Measurements from ENCODE around the gene KCTD6. TPM values are rescaled to one million over a fixed set of nuclear protein-coding genes. Genes with fewer than 3 reads are reported as not detected.
A peak's percentile ranks its signal among the peaks of the same experiment; 100 is the strongest.

Gene KCTD6
- total RNA-seq, 4 donors from 2014 or later: 8.0 to 19.2 (median 12.7) TPM

- Histone ChIP-seq H3K27ac (no peak overlapping the region), H3K27me3 (no peaks in the 10 kb centered on the region), H3K36me3 (peaks cover 4% of the 10 kb centered on the region), H3K9me3 (no peaks in the 10 kb centered on the region), H3K4me3 (no peak overlapping the region), H3K4me1 (peaks cover 32% of the 10 kb centered on the region)
- TF ChIP-seq POLR2A (IDR thresholded peaks at IDR 0.05): no peak
- TF ChIP-seq CTCF (IDR thresholded peaks at IDR 0.05): no peak
- no peak for DNase-seq (ENCODE audit: low spot score in 2 of 2)
- WGBS: 78% methylated on average over 2 of the region's 2 CpGs
Measured at GRCh38 chr3:58531956-58532355, 40.1 kb downstream of the KCTD6 start.

- peak in 1 of 2 donors; percentile 75 for DNase-seq (ENCODE audit: low spot score in 2 of 2)
- H3K4me3 ChIP-seq: no peak overlapping the region
- H3K36me3 ChIP-seq: peaks cover 4% of the 10 kb centered on the region
- no peak overlapping the region for H3K27ac ChIP-seq
- TF ChIP-seq CTCF (IDR thresholded peaks at IDR 0.05): peak; percentile 80 to 81
- TF ChIP-seq POLR2A (IDR thresholded peaks at IDR 0.05): no peak
- TF ChIP-seq POLR2AphosphoS5 (IDR thresholded peaks at IDR 0.05): no peak
- H3K9me3 ChIP-seq: no peaks in the 10 kb centered on the region
- H3K4me1 ChIP-seq: peaks cover 41% of the 10 kb centered on the region
- no peaks in the 10 kb centered on the region for H3K27me3 ChIP-seq
- 17% methylated on average over 11 of the region's 11 CpGs for WGBS
Measured at GRCh38 chr3:58532794-58533220, 40.9 kb downstream of the KCTD6 start.

- 97% methylated on average over 9 of the region's 9 CpGs for WGBS
- no peaks in the 10 kb centered on the region for H3K27me3 ChIP-seq
Measured at GRCh38 chr3:58534592-58535494, 42.9 kb downstream of the KCTD6 start.

GRCh38 chr3:58535531-58536500 lies 43.9 kb downstream of the KCTD6 start:
- DNase-seq (ENCODE audit: low spot score in 2 of 2): no peak
- peak overlapping the region; percentile 37 for H3K4me3 ChIP-seq
- WGBS: 30% methylated on average over 2 of the region's 2 CpGs

More at GRCh38 chr3:58534592-58535494, 42.9 kb downstream of the KCTD6 start:
- peaks cover 36% of the 10 kb centered on the region for H3K4me1 ChIP-seq
- H3K36me3 ChIP-seq: peaks cover 4% of the 10 kb centered on the region
- no peak for TF ChIP-seq POLR2A (IDR thresholded peaks at IDR 0.05)
- H3K4me3 ChIP-seq: no peak overlapping the region
- no peak overlapping the region for H3K27ac ChIP-seq
- no peaks in the 10 kb centered on the region for H3K9me3 ChIP-seq
- DNase-seq (ENCODE audit: low spot score in 2 of 2): no peak

More at GRCh38 chr3:58535531-58536500, 43.9 kb downstream of the KCTD6 start:
- H3K36me3 ChIP-seq: peaks cover 4% of the 10 kb centered on the region
- TF ChIP-seq CTCF (IDR thresholded peaks at IDR 0.05) (no peak), POLR2A (IDR thresholded peaks at IDR 0.05) (no peak), EP300 (IDR thresholded peaks at IDR 0.05) (no peak), POLR2AphosphoS5 (IDR thresholded peaks at IDR 0.05) (no peak)
- H3K27ac ChIP-seq: no peak overlapping the region
- H3K4me1 ChIP-seq: peaks cover 36% of the 10 kb centered on the region
- no peaks in the 10 kb centered on the region for H3K27me3 ChIP-seq
- no peaks in the 10 kb centered on the region for H3K9me3 ChIP-seq

All from suprapubic skin (tissue), 4 donors.